HCT116 (cell line): ENCODE data around the gene ANHX. TPM values are rescaled to one million over a fixed set of nuclear protein-coding genes. Genes with fewer than 3 reads are reported as not detected.
"Not testable (repeated sequence)": the region's sequence is repeated elsewhere in the genome, so short reads cannot be mapped to it uniquely, and the experiment has no call there.

Experiments
- ATAC-seq: fragments of 200-7000 bp; cut with Tn5 transposase; 2 replicates; pipeline ENCODE4 v1.9.1; 2020; ENCODE audit warnings: mild to moderate bottlenecking, moderate library complexity
- Bru-seq: library from RNA; stranded (reverse); fragments of 400-500 nt; gene quantifications from one replicate; lab custom pipeline; 2021; lab: Mats Ljungman, UMichigan
- BruChase-seq, 2 experiments: library from RNA; stranded (reverse); fragments of 400-500 nt; gene quantifications; one replicate each; lab custom pipeline; 2021; lab: Mats Ljungman, UMichigan
- BruUV-seq: library from RNA; stranded (reverse); fragments of 400-500 nt; replicated peaks from 2 replicates; lab custom pipeline; 2021; lab: Mats Ljungman, UMichigan
- CTCF ChIA-PET: fragments of 300-600 bp; sonication (Branson Sonifier 250); formaldehyde crosslinking; loops from one replicate; lab custom pipeline; 2021; ENCODE audit warnings: antibody characterized with exemption; lab: Charles Lee
- POLR2A ChIA-PET: fragments of 300-600, 350-600 bp; sonication (Branson Sonifier 250); formaldehyde crosslinking; loops from one replicate; lab custom pipeline; 2021; ENCODE audit warnings: antibody characterized with exemption; lab: Charles Lee
- RAD21 ChIA-PET, 2 experiments: fragments of 300-600 bp; sonication (Branson Sonifier 250); formaldehyde crosslinking; loops; one replicate each; lab custom pipeline; 2023; ENCODE audit warnings: low total read pairs in 2 of 2; ENCODE audit not compliant: uncharacterized antibody in 2 of 2, unreplicated experiment in 2 of 2, low non-redundant PET in 1 of 2; lab: Charles Lee
- DNase-seq: peaks from one replicate; pipeline ENCODE4 v3.0.0-alpha.2; 2010; ENCODE audit warnings: low read depth, low spot score
- H2AFZ ChIP-seq: fragments of 200-600 bp; shearing (Covaris generic), sonication (generic); 2 replicates; pipeline ENCODE4 v1.6.1; 2017; ENCODE audit warnings: low read depth, mixed run types, mixed read lengths, antibody characterized with exemption, low read length; ENCODE audit not compliant: poor library complexity, severe bottlenecking
- H3K27ac ChIP-seq: 2 replicates; pipeline ENCODE4 v1.5.1; 2012; ENCODE audit warnings: low read depth, low read length
- H3K27me3 ChIP-seq: fragments of 200-600 bp; sonication (generic); 2 replicates; pipeline ENCODE4 v1.6.1; 2016; ENCODE audit warnings: mixed run types, low read length, mixed read lengths; ENCODE audit not compliant: insufficient read depth
- H3K36me3 ChIP-seq, 2 experiments: fragments of 200-500 bp in 1 of 2; fragments of 200-600 bp in 1 of 2; sonication (Bioruptor generic) in 1 of 2; sonication (generic) in 1 of 2; 2 replicates each; pipeline versions ENCODE4 v1.5.1 to v1.6.1; 2014 to 2016; ENCODE audit warnings: low read length in 2 of 2, inconsistent platforms in 1 of 2, mixed read lengths in 1 of 2, mixed run types in 1 of 2; ENCODE audit not compliant: insufficient read depth in 2 of 2, control insufficient read depth in 1 of 2
- H3K4me1 ChIP-seq, 2 experiments: fragments of 200-600 bp in 1 of 2; sonication (generic) in 1 of 2; 2 replicates each; pipeline versions ENCODE4 v1.5.1 to v1.6.1; 2012 to 2017; ENCODE audit warnings: low read length in 2 of 2, inconsistent platforms in 1 of 2, mild to moderate bottlenecking in 1 of 2, mixed read lengths in 1 of 2, mixed run types in 1 of 2, moderate library complexity in 1 of 2; ENCODE audit not compliant: insufficient read depth in 2 of 2, control insufficient read depth in 1 of 2
- H3K4me2 ChIP-seq: fragments of 200-600 bp; sonication (generic); 2 replicates; pipeline ENCODE4 v1.6.1; 2017; ENCODE audit warnings: mixed run types, low read length, mixed read lengths
- H3K4me3 ChIP-seq, 2 experiments: fragments of 200-600 bp in 1 of 2; sonication (generic) in 1 of 2; replicated peaks in 1 of 2; 2 replicates each; pipeline ENCODE4 v1.5.1; 2011 to 2016; ENCODE audit warnings: low read length in 2 of 2, control low read depth in 1 of 2, low read depth in 1 of 2, mild to moderate bottlenecking in 1 of 2, mixed read lengths in 1 of 2, mixed run types in 1 of 2
- H3K79me2 ChIP-seq: fragments of 200-600 bp; sonication (generic); 2 replicates; pipeline ENCODE4 v1.6.1; 2017; ENCODE audit warnings: mild to moderate bottlenecking, mixed run types, low read length, moderate library complexity, mixed read lengths; ENCODE audit not compliant: insufficient read depth
- H3K9ac ChIP-seq: fragments of 200-600 bp; sonication (generic); 2 replicates; pipeline ENCODE4 v1.6.1; 2016; ENCODE audit warnings: low read length, mixed read lengths
- H3K9me2 ChIP-seq: fragments of 200-600 bp; sonication (generic), shearing (Covaris generic); 2 replicates; pipeline ENCODE4 v1.6.1; 2017; ENCODE audit warnings: mixed run types, mild to moderate bottlenecking, moderate library complexity; ENCODE audit not compliant: insufficient read depth
- H3K9me3 ChIP-seq, 2 experiments: fragments of 200-500 bp in 1 of 2; fragments of 200-600 bp in 1 of 2; sonication (Bioruptor generic) in 1 of 2; sonication (generic) in 1 of 2; 2 replicates each; pipeline ENCODE4 v1.6.1; 2014 to 2017; ENCODE audit warnings: low read length in 2 of 2, mixed read lengths in 2 of 2, inconsistent platforms in 1 of 2, low read depth in 1 of 2, mild to moderate bottlenecking in 1 of 2, mixed run types in 1 of 2, moderate library complexity in 1 of 2; ENCODE audit not compliant: control insufficient read depth in 1 of 2, insufficient read depth in 1 of 2
- H4K20me1 ChIP-seq: fragments of 200-600 bp; sonication (generic), shearing (Covaris generic); 2 replicates; pipeline ENCODE4 v1.6.1; 2017; ENCODE audit warnings: mixed run types, mild to moderate bottlenecking, moderate library complexity; ENCODE audit not compliant: insufficient read depth
- ATF3 ChIP-seq: IDR thresholded peaks from 2 replicates; pipeline ENCODE4 v1.6.1; 2012
- CBX3 ChIP-seq: IDR thresholded peaks from 2 replicates; pipeline ENCODE4 v1.6.1; 2012; ENCODE audit warnings: low read depth
- CEBPB ChIP-seq: IDR thresholded peaks from 2 replicates; pipeline ENCODE4 v1.6.1; 2012; ENCODE audit warnings: low read depth
- EGR1 ChIP-seq: IDR thresholded peaks from 2 replicates; pipeline ENCODE4 v1.6.1; 2012; ENCODE audit warnings: low read depth
- EZH2 ChIP-seq: fragments of 200-600 bp; sonication (generic); IDR thresholded peaks from 2 replicates; pipeline ENCODE4 v1.6.1; 2017; ENCODE audit warnings: antibody characterized with exemption, mixed run types
- EZH2phosphoT487 ChIP-seq: fragments of 200-600 bp; IDR thresholded peaks from 2 replicates; pipeline ENCODE4 v1.6.1; 2018; ENCODE audit warnings: antibody characterized with exemption, borderline replicate concordance
- FOSL1 ChIP-seq: IDR thresholded peaks from 2 replicates; pipeline ENCODE4 v1.6.1; 2012; ENCODE audit warnings: low read depth
- JUND ChIP-seq: IDR thresholded peaks from 2 replicates; pipeline ENCODE4 v1.6.1; 2012
- POLR2AphosphoS5 ChIP-seq: IDR thresholded peaks from 2 replicates; pipeline ENCODE4 v1.6.1; 2011; ENCODE audit warnings: mild to moderate bottlenecking, low read depth, low read length, moderate library complexity
- SIN3A ChIP-seq: IDR thresholded peaks from 2 replicates; pipeline ENCODE4 v1.6.1; 2012; ENCODE audit warnings: low read depth
- TCF7L2 ChIP-seq: IDR thresholded peaks from 2 replicates; pipeline ENCODE4 v1.7.0; 2011; ENCODE audit warnings: borderline replicate concordance, inconsistent platforms; ENCODE audit not compliant: insufficient read depth, insufficient read length; ENCODE audit errors: extremely low read depth
- YY1 ChIP-seq: IDR thresholded peaks from 2 replicates; pipeline ENCODE4 v1.6.1; 2011; ENCODE audit warnings: low read length, low read depth, moderate library complexity, mild to moderate bottlenecking; ENCODE audit not compliant: insufficient replicate concordance; ENCODE audit errors: extremely low read depth
- ZFX ChIP-seq: fragments of 450-650 bp; IDR thresholded peaks from 2 replicates; pipeline ENCODE4 v1.6.1; 2017
- ZNF274 ChIP-seq: fragments of 200-500 bp; sonication (Bioruptor generic); IDR thresholded peaks from 2 replicates; pipeline ENCODE4 v1.6.1; 2014; ENCODE audit warnings: mild to moderate bottlenecking, low read depth, low read length, inconsistent platforms
- intact Hi-C: fragments of 100-400 bp; cut with micrococcal nuclease; formaldehyde crosslinking; loops from 2 replicates; pipeline ENCODE4 v1.10.0; 2022
- long read RNA-seq: library from polyadenylated mRNA; unstranded; transcript quantifications from one replicate; pipeline ENCODE4 v2.0.0, GENCODE V29; 2021; ENCODE audit not compliant: unreplicated experiment
- polyA plus RNA-seq: library from polyadenylated mRNA; unstranded; fragments of >200 nt; gene quantifications from 2 replicates; pipeline ENCODE4 v1.2.1, GENCODE V29; 2012; ENCODE audit warnings: missing spikeins
- total RNA-seq: library from RNA; stranded (reverse); gene quantifications from one replicate; pipeline ENCODE4 v1.2.1, GENCODE V29; 2021; ENCODE audit not compliant: unreplicated experiment
- TF ChIP-seq, protein P1 (sequence below): IDR thresholded peaks from 2 replicates; pipeline ENCODE4 v1.6.1; 2011; ENCODE audit warnings: mild to moderate bottlenecking, low read length, moderate library complexity; ENCODE audit not compliant: insufficient replicate concordance; ENCODE audit errors: extremely low read depth
- TF ChIP-seq, protein P2 (sequence below): IDR thresholded peaks from 2 replicates; pipeline ENCODE4 v1.6.1; 2012

The ANHX gene
- not detected for total RNA-seq
- not detected in 2 replicates for polyA plus RNA-seq
- not detected for Bru-seq, nascent RNA
- not detected for BruChase-seq, experiment 1, labeled RNA remaining after a 6-hour chase
- BruChase-seq, experiment 2, labeled RNA remaining after a 2-hour chase = not detected
- long read RNA-seq = 0 reads

DNA sequence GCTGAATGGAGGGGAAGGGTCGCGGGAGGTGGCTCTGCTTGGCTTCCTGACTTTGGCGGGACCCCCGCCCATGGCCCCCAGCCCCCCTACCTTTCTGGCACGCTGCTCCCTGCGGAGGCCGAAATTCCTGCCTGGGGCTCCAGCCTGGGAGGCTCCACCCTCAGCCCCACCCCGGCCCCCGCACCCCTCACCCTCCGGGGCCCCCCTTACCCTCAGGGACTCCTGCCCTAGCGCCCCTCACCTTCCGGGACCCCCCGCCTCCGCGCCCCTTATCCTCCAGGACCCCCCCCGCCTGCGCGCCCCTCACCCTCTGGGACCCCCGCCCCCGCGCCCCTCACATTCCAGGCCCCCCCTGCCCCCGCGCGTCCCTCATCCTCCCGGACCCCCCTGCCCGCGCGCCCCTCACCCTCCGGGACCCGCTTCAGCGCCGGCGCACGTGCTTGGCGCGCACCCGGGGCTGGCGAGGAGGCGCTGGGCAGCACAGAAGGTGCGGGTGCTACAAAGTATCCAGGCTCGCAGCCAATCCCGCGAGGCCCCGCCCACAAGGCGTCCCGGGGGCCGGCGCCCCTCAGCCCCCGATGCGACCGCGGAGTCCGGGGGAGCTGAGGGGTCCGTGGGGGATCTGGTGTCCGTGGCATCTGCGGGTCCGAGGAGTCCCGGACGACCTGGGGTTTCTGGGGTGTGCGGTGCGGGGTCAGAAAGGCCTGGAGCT lies at the start of gene ANHX:
TSS of gene ANHX (minus strand) at position 477 of the 712 bp plus-strand sequence. CDS start 1,521 bp downstream, outside the sequence.
- no peaks in the 10 kb centered on the region for H3K79me2 ChIP-seq
- H4K20me1 ChIP-seq = no peaks in the 10 kb centered on the region
- no TSS peak for BruUV-seq
- TF ChIP-seq EGR1 (no peak), ATF3 (no peak), JUND (no peak), YY1 (no peak), CBX3 (no peak), FOSL1 (no peak), CEBPB (no peak), ZFX (no peak), ZNF274 (no peak), SIN3A (no peak), TCF7L2 (no peak), EZH2phosphoT487 (no peak), POLR2AphosphoS5 (no peak), EZH2 (no peak)
- TF ChIP-seq, protein P1, sequence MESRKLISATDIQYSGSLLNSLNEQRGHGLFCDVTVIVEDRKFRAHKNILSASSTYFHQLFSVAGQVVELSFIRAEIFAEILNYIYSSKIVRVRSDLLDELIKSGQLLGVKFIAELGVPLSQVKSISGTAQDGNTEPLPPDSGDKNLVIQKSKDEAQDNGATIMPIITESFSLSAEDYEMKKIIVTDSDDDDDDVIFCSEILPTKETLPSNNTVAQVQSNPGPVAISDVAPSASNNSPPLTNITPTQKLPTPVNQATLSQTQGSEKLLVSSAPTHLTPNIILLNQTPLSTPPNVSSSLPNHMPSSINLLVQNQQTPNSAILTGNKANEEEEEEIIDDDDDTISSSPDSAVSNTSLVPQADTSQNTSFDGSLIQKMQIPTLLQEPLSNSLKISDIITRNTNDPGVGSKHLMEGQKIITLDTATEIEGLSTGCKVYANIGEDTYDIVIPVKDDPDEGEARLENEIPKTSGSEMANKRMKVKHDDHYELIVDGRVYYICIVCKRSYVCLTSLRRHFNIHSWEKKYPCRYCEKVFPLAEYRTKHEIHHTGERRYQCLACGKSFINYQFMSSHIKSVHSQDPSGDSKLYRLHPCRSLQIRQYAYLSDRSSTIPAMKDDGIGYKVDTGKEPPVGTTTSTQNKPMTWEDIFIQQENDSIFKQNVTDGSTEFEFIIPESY = no peak
- TF ChIP-seq, protein P2, sequence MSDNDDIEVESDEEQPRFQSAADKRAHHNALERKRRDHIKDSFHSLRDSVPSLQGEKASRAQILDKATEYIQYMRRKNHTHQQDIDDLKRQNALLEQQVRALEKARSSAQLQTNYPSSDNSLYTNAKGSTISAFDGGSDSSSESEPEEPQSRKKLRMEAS = no peak
- H3K4me2 ChIP-seq = no peak within 1 kb of the TSS
- peaks cover 8 to 9% of the 10 kb centered on the region in 2 experiments; a peak in 2 of 4 replicates for H3K9me3 ChIP-seq
- H3K27ac ChIP-seq = no peak within 1 kb of the TSS
- H3K9me2 ChIP-seq = no peaks in the 10 kb centered on the region
- ATAC-seq = no peak
- H3K4me3 ChIP-seq = no peak within 1 kb of the TSS
- H3K36me3 ChIP-seq = no peaks in the 10 kb centered on the region
- CTCF ChIA-PET = no interaction called here
- POLR2A ChIA-PET = no interaction called here
- no peak for DNase-seq
- H3K4me1 ChIP-seq = no peaks in the 10 kb centered on the region
- no peak within 1 kb of the TSS for H3K9ac ChIP-seq
- intact Hi-C loops = no loop called here
- no peak within 1 kb of the TSS for H2AFZ ChIP-seq
- RAD21 ChIA-PET = no interaction called here
- H3K27me3 ChIP-seq = no peaks in the 10 kb centered on the region

GRCh38 chr12:133264668-133265067 lies 29.0 kb upstream of the ANHX start:
- H2AFZ ChIP-seq, POLR2A ChIA-PET, H3K79me2 ChIP-seq, intact Hi-C loops, H3K4me1 ChIP-seq, RAD21 ChIA-PET, ATAC-seq, H3K27ac ChIP-seq, H3K9me3 ChIP-seq, DNase-seq, H3K4me2 ChIP-seq, H3K4me3 ChIP-seq, H3K36me3 ChIP-seq, H4K20me1 ChIP-seq, H3K27me3 ChIP-seq, H3K9ac ChIP-seq, H3K9me2 ChIP-seq, CTCF ChIA-PET, BruUV-seq: not testable (repeated sequence)
